ENCODE measurements around the gene CEMIP2.

DNA sequence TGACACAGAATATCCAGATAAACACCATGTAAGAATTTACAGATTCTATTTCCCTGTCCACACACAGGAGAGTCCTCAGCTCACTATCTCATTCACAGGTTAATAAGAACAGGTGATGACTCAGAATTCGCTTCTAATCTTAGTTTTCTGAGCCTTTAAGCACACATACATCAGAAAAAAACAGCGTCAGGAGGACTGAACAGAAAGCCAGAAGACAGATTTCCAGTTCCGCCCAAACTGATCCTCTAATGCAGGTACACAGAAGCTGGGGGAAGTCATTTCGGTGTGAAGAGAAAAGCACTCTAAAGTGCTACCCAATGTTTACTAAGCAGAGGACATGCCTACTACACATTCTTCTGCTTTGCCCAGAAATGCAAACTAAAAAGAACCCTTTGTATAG lies 1.6 kb downstream of the CEMIP2 start:
- TF ChIP-seq EZH2 (IDR thresholded peaks at IDR 0.05), result no peak
- no peak for TF ChIP-seq POLR2AphosphoS5 (IDR thresholded peaks at IDR 0.05; ENCODE audit: borderline replicate concordance, low read depth, low read length)
